ENCODE results near the gene LRIG1. TPM values are rescaled to one million over a fixed set of nuclear protein-coding genes. Genes with fewer than 3 reads are reported as not detected.

The LRIG1 gene
- total and polyA plus RNA-seq, 2 of the 8 experiments (the other 6 are each of a cell fraction or from before 2014, with no cell fraction given): 78.1 to 88.7 TPM

- Histone ChIP-seq H3K23me2 (ENCODE audit: low read depth, low read length) (no peaks in the 10 kb centered on the region), H3K79me2 (ENCODE audit: control insufficient read depth in 1 of 2, insufficient read depth in 2 of 2, low read length in 2 of 2) (peaks cover 56 to 100% of the 10 kb centered on the region in 2 experiments), H4K8ac (ENCODE audit: extremely low read depth, insufficient read depth, low read length) (no peak overlapping the region), H3K27ac (ENCODE audit: low read depth, low read length) (no peak overlapping the region), H3K4me2 (ENCODE audit: insufficient read depth in 1 of 2, low read depth in 2 of 2, low read length in 2 of 2) (no peak overlapping the region), H4K20me1 (replicated peaks in 1 of 2; ENCODE audit: control insufficient read depth in 1 of 2, insufficient read depth in 2 of 2, low read length in 2 of 2) (peaks cover 6 to 32% of the 10 kb centered on the region in 2 experiments), H3K9ac (replicated peaks in 1 of 4; ENCODE audit: extremely low read depth in 1 of 4, low read depth in 3 of 4, low read length in 3 of 4) (no peak overlapping the region), H4K5ac (ENCODE audit: insufficient read length, low read depth, low read length) (no peak overlapping the region), H2BK20ac (ENCODE audit: low read length) (no peak overlapping the region), H2BK12ac (ENCODE audit: low read depth, low read length) (no peak overlapping the region), H2BK5ac (ENCODE audit: low read depth, low read length) (no peak overlapping the region), H3K9me3 (ENCODE audit: insufficient read depth in 2 of 2, low read depth in 1 of 2, low read length in 1 of 2) (no peaks in the 10 kb centered on the region), H3K14ac (ENCODE audit: insufficient read length) (no peak overlapping the region), H3K56ac (replicated peaks; ENCODE audit: insufficient read length, low read depth, low read length) (no peak overlapping the region), H2AK5ac (ENCODE audit: low read depth, low read length) (no peak overlapping the region), H3K4me1 (replicated peaks in 1 of 4; ENCODE audit: control insufficient read depth in 3 of 4, insufficient read depth in 4 of 4, low read length in 3 of 4) (peaks cover 6 to 52% (median 39%) of the 10 kb centered on the region in 4 experiments), H2BK15ac (ENCODE audit: low read length) (no peak overlapping the region), H3K4me3 (ENCODE audit: extremely low read depth in 1 of 4, insufficient read depth in 2 of 4, low read depth in 3 of 4, low read length in 4 of 4) (no peak overlapping the region), H3K27me3 (replicated peaks in 1 of 4; ENCODE audit: control insufficient read depth in 3 of 4, extremely low read depth in 1 of 4, insufficient read depth in 3 of 4, low read length in 3 of 4) (no peaks in the 10 kb centered on the region), H3K4ac (replicated peaks; ENCODE audit: insufficient read length, low read depth, low read length) (no peak overlapping the region), H3K23ac (ENCODE audit: insufficient read length) (no peak overlapping the region), H3K79me1 (ENCODE audit: low read depth, low read length) (peaks cover 11% of the 10 kb centered on the region), H2BK120ac (replicated peaks; ENCODE audit: low read depth, low read length) (no peak overlapping the region), H3K18ac (ENCODE audit: extremely low read depth, low read length) (0 out of 2 replicates have a peak overlapping the region, but pooled peaks have one; percentile 24), H3K36me3 (ENCODE audit: control insufficient read depth in 2 of 4, insufficient read depth in 4 of 4, low read length in 3 of 4) (no peaks in the 10 kb centered on the region), H2AFZ (ENCODE audit: low read length) (no peak overlapping the region), H4K91ac (replicated peaks; ENCODE audit: insufficient read length, low read length) (no peak overlapping the region)
- ChIA-PET POLR2A (ENCODE audit: partially characterized antibody) (interaction anchor here (0.6 to 7.5 kb wide), 7 partner anchors 9 to 237 kb away, joined by 3 to 51 read pairs (median 3); no protein-coding TSS in a partner anchor), CTCF (ENCODE audit: partially characterized antibody) (interaction anchor here (0.6 to 2.4 kb wide), 7 partner anchors 9 to 368 kb away, joined by 3 to 13 read pairs (median 3); no protein-coding TSS in a partner anchor)
- no peak for DNase-seq (ENCODE audit: low read depth in 1 of 2, low spot score in 2 of 2)
- FAIRE-seq: no peak
- WGBS, 2 experiments (ENCODE audit: extremely low coverage in 1 of 2, insufficient coverage in 1 of 2, insufficient read length in 1 of 2, insufficient replicate concordance in 2 of 2, low coverage in 1 of 2, low lambda C conversion rate in 2 of 2, missing lambda C conversion rate in 1 of 2): 89% methylated on average over 4 of the region's 4 CpGs; no CpG with 5 or more reads in 1 of the 2 experiments
- TF ChIP-seq RFX5 (IDR thresholded peaks at IDR 0.05; ENCODE audit: borderline replicate concordance, low read depth, low read length) (no peak), SIN3A (conservative IDR thresholded peaks at IDR 0.05 in 1 of 2, IDR thresholded peaks at IDR 0.05 in 1 of 2; ENCODE audit: low read depth in 1 of 2, low read length in 2 of 2) (no peak), SP1 (IDR thresholded peaks at IDR 0.05; ENCODE audit: low read depth, low read length) (no peak), ATF2 (IDR thresholded peaks at IDR 0.05; ENCODE audit: low read length) (no peak), CREB1 (IDR thresholded peaks at IDR 0.05) (no peak), KDM4A (IDR thresholded peaks at IDR 0.05; ENCODE audit: low read depth, low read length, severe bottlenecking) (no peak), BCL11A (IDR thresholded peaks at IDR 0.05; ENCODE audit: low read depth in 2 of 2, low read length in 2 of 2) (no peak), KDM1A (IDR thresholded peaks at IDR 0.05; ENCODE audit: borderline replicate concordance, low read length) (no peak), RNF2 (IDR thresholded peaks at IDR 0.05; ENCODE audit: borderline replicate concordance, low read depth, low read length, missing control alignments, poor library complexity, severe bottlenecking) (no peak), MAX (IDR thresholded peaks at IDR 0.05) (no peak)
These were observed 10.6 kb downstream of the LRIG1 start for GRCh38 chr3:66490214-66490613.
